Medulla oblongata (tissue), 1 donor: ENCODE results near the gene MEN1.
"Not testable (repeated sequence)": the region's sequence is repeated elsewhere in the genome, so short reads cannot be mapped to it uniquely, and the experiment has no call there.

Experiments used
- DNase-seq: peaks from one replicate; pipeline ENCODE4 v3.0.0-alpha.2; 2015; ENCODE audit errors: extremely low spot score

Gene MEN1

GRCh38 chr11:64845776-64846129 lies 35.4 kb upstream of the MEN1 start:
- DNase-seq = not testable (repeated sequence)

GRCh38 chr11:64845129-64845775 lies 34.9 kb upstream of the MEN1 start:
- DNase-seq = no peak

GRCh38 chr11:64844330-64845128 lies 34.2 kb upstream of the MEN1 start, which contains the start of gene CDC42BPG:
CDC42BPG (minus strand) TSS chr11:64844653; CDS start chr11:64844569, 84 bp downstream.
- DNase-seq = no peak

- DNase-seq = no peak
These were observed 33.5 kb upstream of the MEN1 start for GRCh38 chr11:64843686-64844329.

DNA sequence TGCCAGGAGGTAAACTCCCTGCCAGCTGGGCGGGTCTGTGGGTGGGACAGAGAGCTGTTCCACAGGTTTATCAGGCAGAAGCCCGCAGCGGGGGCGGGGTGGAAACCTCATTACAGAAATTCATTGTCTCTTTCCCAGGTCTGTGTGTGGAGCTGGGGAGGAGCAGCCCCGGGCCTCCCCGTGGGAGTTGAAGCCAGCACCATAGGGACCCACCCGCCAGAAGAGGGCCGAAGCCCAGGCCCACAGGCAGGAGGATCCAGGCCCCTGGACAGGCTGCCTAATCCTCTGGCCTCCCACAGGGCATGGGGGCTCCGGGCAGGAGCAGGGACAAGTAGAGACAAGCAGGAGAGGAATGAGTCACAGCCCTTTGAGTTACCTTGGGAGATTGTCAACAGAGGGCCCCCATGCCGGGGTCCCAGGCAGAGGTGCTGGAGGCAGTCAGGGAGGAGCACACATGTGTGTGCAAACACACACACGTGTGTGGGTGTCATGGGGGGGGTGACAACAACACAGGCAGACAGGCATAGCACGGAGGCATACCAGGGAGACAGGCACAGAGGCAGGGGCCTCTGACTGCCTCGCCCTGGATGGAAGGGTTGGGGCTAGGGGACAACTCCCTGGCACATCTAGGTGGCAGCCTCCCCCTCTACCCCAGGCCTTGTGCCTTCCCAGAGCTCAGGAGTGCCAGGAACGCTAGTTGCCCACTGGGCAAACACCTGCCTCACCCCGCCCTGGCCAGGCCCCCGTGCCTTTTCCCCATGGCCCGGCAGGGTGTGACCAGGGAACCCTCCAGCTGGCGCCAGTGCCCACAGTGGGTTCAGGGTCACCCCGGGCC lies 32.7 kb upstream of the MEN1 start:
- DNase-seq = no peak

- no peak for DNase-seq
These were observed 32.0 kb upstream of the MEN1 start for GRCh38 chr11:64842366-64842759.

DNA sequence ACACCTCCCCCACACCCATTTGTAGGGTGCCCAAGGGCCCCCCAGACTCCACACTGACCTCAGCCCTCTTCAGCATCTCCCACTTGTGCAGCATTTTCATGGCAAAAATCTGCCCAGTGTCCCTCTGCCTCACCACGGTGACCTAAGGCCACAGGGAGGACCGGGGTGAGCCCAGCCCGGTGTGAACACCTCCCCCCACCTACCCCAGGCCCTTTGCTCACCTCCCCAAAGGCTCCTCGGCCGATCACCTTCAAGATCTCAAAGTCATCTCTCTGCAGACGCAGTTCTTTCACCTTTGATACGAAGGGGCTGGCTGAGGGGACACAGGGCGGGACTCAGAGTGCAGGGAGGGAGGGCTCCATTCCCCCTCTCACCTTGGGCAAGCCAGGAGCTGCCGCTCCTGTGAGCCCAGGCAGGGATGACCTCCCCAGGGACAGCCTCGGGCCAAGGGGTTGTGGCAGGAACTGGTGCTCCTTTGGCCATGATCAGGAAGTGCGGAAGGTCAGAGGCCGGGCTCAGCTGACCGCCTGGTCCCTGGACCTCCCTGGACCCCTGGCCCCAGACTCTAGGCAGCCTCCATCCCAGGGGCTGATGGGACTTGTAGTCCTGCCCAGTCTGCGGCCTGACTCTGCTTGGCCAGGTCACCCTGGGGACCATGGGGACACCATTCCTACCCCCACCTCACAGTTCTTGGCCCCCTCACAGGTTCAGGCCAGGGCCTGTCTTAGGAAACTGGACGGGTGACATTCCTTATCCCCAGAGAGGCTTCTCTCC lies 31.4 kb upstream of the MEN1 start:
- DNase-seq = no peak

DNA sequence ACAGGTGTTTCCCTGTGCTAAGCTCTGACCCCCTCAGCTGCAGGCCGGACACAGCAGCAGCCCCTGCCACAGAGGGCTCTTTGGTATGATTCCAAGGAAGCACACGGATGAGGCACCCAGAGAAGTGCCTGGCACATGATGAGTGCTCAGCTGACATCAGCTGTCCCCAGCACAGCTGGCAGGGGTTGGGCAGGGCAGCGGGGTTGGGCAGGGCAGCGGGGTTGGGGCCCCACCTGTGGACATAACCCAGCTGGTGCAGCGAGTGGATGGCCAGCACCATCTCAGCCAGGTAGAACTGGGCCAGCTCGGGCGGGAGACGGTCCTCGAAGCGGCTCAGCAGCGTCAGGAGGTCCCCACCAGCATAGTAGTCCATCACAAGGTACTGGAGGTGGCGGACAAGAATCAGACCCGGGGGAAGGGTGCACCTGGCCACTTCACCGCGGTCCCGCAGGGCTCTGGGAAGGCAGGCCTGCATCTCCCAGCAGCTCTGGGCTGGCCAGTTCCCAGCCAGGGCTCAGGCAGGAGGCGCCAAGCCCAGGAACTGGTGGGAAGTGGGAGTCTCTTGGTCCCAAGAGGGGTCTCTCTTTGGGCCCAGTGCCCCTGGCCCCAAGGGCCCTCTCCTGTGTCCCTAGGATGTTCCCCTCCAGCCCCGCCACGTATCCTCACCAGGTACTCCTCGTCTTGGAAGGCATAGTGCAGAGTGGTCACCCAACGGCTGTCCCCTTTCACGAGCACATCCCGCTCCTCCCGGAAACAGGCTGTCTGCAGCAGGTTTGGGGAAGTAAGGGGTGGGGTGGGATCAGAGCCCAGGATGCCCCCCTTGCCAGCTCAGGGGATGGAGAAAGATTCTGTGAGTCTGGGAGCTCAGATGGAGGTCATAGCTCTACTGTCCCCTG lies 29.8 kb upstream of the MEN1 start:
- DNase-seq = no peak

- DNase-seq = no peak
These were observed 29.0 kb upstream of the MEN1 start for GRCh38 chr11:64839335-64839734.

GRCh38 chr11:64838600-64839334 lies 28.4 kb upstream of the MEN1 start:
- no peak for DNase-seq

DNA sequence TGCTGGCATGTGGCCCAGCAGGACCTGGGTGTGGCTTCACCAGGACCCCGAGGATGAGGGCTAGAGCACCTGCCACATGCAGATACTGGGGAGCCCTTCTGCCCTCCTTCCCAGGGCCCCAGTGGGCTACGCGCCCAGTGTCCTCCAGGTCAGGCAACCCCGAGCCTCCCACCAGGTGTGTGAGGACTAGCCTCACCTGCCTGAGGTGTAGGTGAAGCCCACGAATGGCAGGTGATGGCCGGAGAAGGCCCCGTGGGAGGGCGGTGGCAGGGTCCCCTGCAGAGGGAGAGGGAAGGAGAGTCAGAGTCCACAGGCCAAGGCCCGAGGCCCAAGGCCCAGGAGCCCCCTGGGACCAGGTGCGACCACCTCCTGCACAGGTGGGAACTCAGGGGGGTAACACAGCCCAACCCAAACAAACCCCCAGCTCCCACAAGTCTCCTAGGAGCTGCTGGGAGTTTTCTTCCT lies 27.6 kb upstream of the MEN1 start:
- DNase-seq = no peak

DNA sequence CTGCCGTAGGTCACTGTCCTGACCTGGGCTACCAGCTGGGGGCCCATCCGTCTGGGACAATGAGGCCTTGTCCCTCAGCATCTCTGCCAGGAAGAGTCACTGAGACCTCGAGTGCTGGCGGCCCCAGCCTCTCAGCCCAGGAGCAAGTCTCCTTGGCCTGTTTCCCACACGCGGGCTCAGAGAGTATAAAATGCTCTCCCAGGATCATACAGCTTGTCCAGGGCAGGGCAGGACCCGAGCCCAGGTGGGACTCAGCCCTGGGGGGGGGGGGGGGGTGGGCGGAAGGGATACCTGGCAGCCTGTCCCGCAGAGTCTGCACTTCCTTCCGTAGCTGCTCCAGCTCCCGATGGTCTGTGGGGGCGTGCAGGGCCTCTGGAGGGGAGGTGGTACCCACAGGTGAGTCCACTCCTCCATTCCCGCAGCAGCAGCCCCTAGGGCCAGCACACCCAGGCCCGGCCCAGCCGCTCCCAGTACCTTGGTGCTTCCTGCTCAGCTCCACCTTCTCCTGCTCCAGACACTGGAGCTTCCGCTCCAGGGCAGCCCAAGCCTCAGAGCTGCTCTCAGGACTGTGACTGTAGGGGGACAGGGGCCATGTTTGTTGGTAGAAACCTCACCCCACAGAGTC lies 26.2 kb upstream of the MEN1 start:
- no peak for DNase-seq

GRCh38 chr11:64835616-64836447 lies 25.5 kb upstream of the MEN1 start:
- DNase-seq = no peak

- no peak for DNase-seq
These were observed 24.6 kb upstream of the MEN1 start for GRCh38 chr11:64834723-64835615.

DNA sequence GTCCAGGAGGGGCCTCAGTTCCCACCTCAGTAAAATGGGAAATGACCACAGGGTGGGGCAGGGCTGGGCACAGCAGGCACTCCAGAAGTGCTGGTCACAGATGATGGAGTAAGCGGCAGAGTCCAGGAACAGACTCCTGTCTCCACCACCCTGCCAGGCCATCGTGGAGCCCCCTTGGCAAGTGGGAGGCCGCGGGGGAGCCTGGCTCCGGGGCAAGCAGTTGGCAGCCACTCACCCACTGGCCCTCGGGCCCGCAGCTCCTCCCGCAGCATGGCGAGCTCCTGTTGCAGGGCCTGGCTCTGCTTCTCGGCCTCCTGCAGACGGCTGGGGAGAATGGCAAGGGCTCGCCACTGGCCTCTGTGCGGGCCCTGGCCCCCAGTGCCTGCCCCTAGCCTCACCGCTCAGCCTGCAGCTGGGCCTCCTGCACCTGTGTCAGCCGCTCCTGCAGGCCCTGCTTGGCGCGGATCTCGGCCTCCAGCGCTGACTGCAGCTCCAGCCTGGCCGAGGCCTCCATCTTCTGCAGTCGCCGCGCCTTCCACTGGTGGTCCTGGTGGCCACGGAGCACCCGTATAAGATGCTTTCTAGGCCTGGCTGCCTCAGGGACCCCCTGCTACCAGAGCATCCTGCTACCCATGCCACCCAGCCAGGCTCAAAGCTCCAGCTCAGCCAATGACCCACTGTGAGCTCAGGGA lies 23.8 kb upstream of the MEN1 start:
- DNase-seq = no peak

DNA sequence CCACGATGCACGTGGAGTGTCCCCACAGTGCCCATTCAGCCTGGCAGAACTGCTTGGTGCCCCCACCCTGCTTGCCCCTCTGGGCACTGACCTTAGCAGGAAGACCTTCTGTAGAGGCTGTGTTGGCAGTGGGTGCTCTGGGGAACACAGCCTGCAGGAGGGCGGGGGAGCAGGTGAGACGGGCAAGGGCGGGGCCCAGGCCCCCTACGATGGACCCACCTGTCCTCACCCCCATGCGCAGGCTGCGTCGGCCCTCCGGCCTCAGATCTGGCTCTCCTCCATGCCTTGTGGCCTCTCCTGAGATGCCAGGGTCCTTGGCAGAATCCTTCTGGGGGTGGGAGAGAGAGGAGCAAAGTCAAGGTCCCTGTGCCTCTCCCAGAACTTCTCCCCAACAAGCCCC lies 23.2 kb upstream of the MEN1 start:
- DNase-seq = no peak

GRCh38 chr11:64833198-64833502 lies 22.8 kb upstream of the MEN1 start:
- DNase-seq = no peak
